SK-N-SH treated with all-trans-retinoic acid at 6 μM for 48 hours (cell line): ENCODE measurements around the gene GLIS1.

Experiments used
- ATAC-seq: fragments of 200-7000 bp; cut with Tn5 transposase; 3 replicates; pipeline ENCODE4 v1.9.1; 2020; ENCODE audit warnings: mild to moderate bottlenecking, moderate library complexity
- ARNTL ChIP-seq: fragments of 450-650 bp; formaldehyde crosslinking; IDR thresholded peaks from 2 replicates; pipeline ENCODE4 v1.5.0; 2020; ENCODE audit warnings: low read depth, mild to moderate bottlenecking, moderate library complexity, borderline replicate concordance
- BACH2 ChIP-seq: fragments of 250-450 bp; sonication (Bioruptor Pico); IDR thresholded peaks from 2 replicates; pipeline ENCODE4 v1.9.0; 2021; ENCODE audit warnings: mild to moderate bottlenecking, borderline replicate concordance
- CREB5 ChIP-seq: fragments of 250-450 bp; sonication (Bioruptor Pico); IDR thresholded peaks from 2 replicates; pipeline ENCODE4 v1.5.1; 2020; ENCODE audit warnings: low read depth, mild to moderate bottlenecking, moderate library complexity
- CSDC2 ChIP-seq: fragments of 250-450 bp; sonication (Bioruptor Pico); IDR thresholded peaks from 2 replicates; pipeline ENCODE4 v1.5.0; 2020; ENCODE audit warnings: mild to moderate bottlenecking, moderate library complexity
- CSRNP3 ChIP-seq: fragments of 250-450 bp; sonication (Bioruptor Pico); IDR thresholded peaks from 2 replicates; pipeline ENCODE4 v1.5.1; 2021; ENCODE audit warnings: mild to moderate bottlenecking, moderate library complexity
- ESRRG ChIP-seq: fragments of 250-450 bp; sonication (Bioruptor Pico); IDR thresholded peaks from 2 replicates; pipeline ENCODE4 v1.6.1; 2021; ENCODE audit warnings: mild to moderate bottlenecking
- GLIS3 ChIP-seq: fragments of 250-450 bp; sonication (Bioruptor Pico); IDR thresholded peaks from 2 replicates; pipeline ENCODE4 v1.5.0; 2020; ENCODE audit warnings: mild to moderate bottlenecking, moderate library complexity
- OSR1 ChIP-seq: fragments of 250-450 bp; sonication (Bioruptor Pico); IDR thresholded peaks from 2 replicates; pipeline ENCODE4 v1.8.0; 2022; ENCODE audit warnings: moderate library complexity, mild to moderate bottlenecking, inconsistent platforms
- POU6F1 ChIP-seq: fragments of 250-450 bp; sonication (Bioruptor Pico); IDR thresholded peaks from 2 replicates; pipeline ENCODE4 v1.8.0; 2021; ENCODE audit warnings: low read depth, mild to moderate bottlenecking, moderate library complexity, borderline replicate concordance
- PPARA ChIP-seq: fragments of 250-450 bp; sonication (Bioruptor Pico); IDR thresholded peaks from 2 replicates; pipeline ENCODE4 v1.5.0; 2020; ENCODE audit warnings: mild to moderate bottlenecking, borderline replicate concordance
- SNAI2 ChIP-seq: fragments of 250-450 bp; sonication (Bioruptor Pico); IDR thresholded peaks from 2 replicates; pipeline ENCODE4 v1.5.0; 2020; ENCODE audit warnings: mild to moderate bottlenecking, moderate library complexity
- TCF4 ChIP-seq: fragments of 250-450 bp; sonication (Bioruptor Pico); IDR thresholded peaks from 2 replicates; pipeline ENCODE4 v1.8.0; 2021; ENCODE audit warnings: mild to moderate bottlenecking, moderate library complexity, borderline replicate concordance
- TOX ChIP-seq: fragments of 250-450 bp; sonication (Bioruptor Pico); IDR thresholded peaks from 2 replicates; pipeline ENCODE4 v1.8.0; 2021; ENCODE audit warnings: mild to moderate bottlenecking, moderate library complexity, borderline replicate concordance
- ZFP3 ChIP-seq: fragments of 250-450 bp; sonication (Bioruptor Pico); IDR thresholded peaks from 2 replicates; pipeline ENCODE4 v1.5.0; 2020; ENCODE audit warnings: mild to moderate bottlenecking, moderate library complexity
- ZFP30 ChIP-seq: fragments of 450-650 bp; formaldehyde crosslinking; IDR thresholded peaks from 2 replicates; pipeline ENCODE4 v1.5.0; 2022; ENCODE audit warnings: mild to moderate bottlenecking, moderate library complexity
- ZNF565 ChIP-seq: fragments of 450-650 bp; formaldehyde crosslinking; conservative IDR thresholded peaks from 2 replicates; pipeline ENCODE4 v1.5.0; 2020; ENCODE audit warnings: low read depth, mild to moderate bottlenecking, moderate library complexity
- ZNF70 ChIP-seq: fragments of 450-650 bp; formaldehyde crosslinking; IDR thresholded peaks from 2 replicates; pipeline ENCODE4 v1.5.0; 2020; ENCODE audit warnings: mild to moderate bottlenecking, moderate library complexity
- ZNF8 ChIP-seq: fragments of 450-650 bp; formaldehyde crosslinking; IDR thresholded peaks from 2 replicates; pipeline ENCODE4 v1.5.0; 2020; ENCODE audit warnings: mild to moderate bottlenecking, moderate library complexity

The GLIS1 gene

GRCh38 chr1:53631622-53632310 is 107.2 kb downstream of the GLIS1 start:
- no peak for ATAC-seq
- TF ChIP-seq CSRNP3 (CRISPR knock-in tag) (no peak), GLIS3 (no peak), TOX (CRISPR knock-in tag) (no peak), ESRRG (no peak), ARNTL (CRISPR knock-in tag) (no peak), SNAI2 (no peak), CREB5 (no peak), ZNF8 (no peak), PPARA (CRISPR knock-in tag) (no peak), BACH2 (CRISPR knock-in tag) (no peak), ZFP30 (no peak), ZNF70 (no peak)

GRCh38 chr1:53629101-53629691 is 109.8 kb downstream of the GLIS1 start:
- TF ChIP-seq TCF4 (CRISPR knock-in tag): peak; percentile 40; the same call in 1 of the 2 replicates
- no peak for TF ChIP-seq ESRRG
- TF ChIP-seq ZFP3 (CRISPR knock-in tag): peak; percentile 95
- TF ChIP-seq TOX (CRISPR knock-in tag): no peak
- TF ChIP-seq CREB5: no peak
- no peak for TF ChIP-seq OSR1
- TF ChIP-seq ARNTL (CRISPR knock-in tag): no peak
- TF ChIP-seq POU6F1 (CRISPR knock-in tag): no peak
- ATAC-seq: no peak; the same call in 2 of the 3 replicates

GRCh38 chr1:53628286-53628955 is 110.5 kb downstream of the GLIS1 start:
- TF ChIP-seq TCF4 (CRISPR knock-in tag) (no peak), ZNF8 (no peak), ARNTL (CRISPR knock-in tag) (no peak), GLIS3 (no peak), CREB5 (no peak), CSDC2 (CRISPR knock-in tag) (no peak), SNAI2 (no peak), OSR1 (no peak), ZNF565 (CRISPR knock-in tag) (no peak), CSRNP3 (CRISPR knock-in tag) (no peak), POU6F1 (CRISPR knock-in tag) (no peak)
- ATAC-seq: no peak
